HepG2 (cell line): ENCODE measurements around the gene RNF114. TPM values are rescaled to one million over a fixed set of nuclear protein-coding genes. Genes with fewer than 3 reads are reported as not detected.

Source experiments
- BCL6 ChIP-seq: IDR thresholded peaks from 2 replicates; pipeline ENCODE4 v1.6.1; 2016; ENCODE audit warnings: missing genetic modification reagents, missing compliant biosample characterization
- DNMT1 ChIP-seq: sonication (generic); formaldehyde crosslinking; IDR thresholded peaks from 2 replicates; pipeline ENCODE4 v1.5.1; 2020; ENCODE audit warnings: mild to moderate bottlenecking, missing genetic modification reagents
- HOXA5 ChIP-seq: sonication (generic); formaldehyde crosslinking; IDR thresholded peaks from 2 replicates; pipeline ENCODE4 v1.4.0; 2020; ENCODE audit warnings: missing genetic modification reagents
- MEF2D ChIP-seq: sonication (generic); formaldehyde crosslinking; IDR thresholded peaks from 2 replicates; pipeline ENCODE4 v1.5.1; 2020; ENCODE audit warnings: mild to moderate bottlenecking, missing genetic modification reagents
- MYNN ChIP-seq: sonication (generic); formaldehyde crosslinking; IDR thresholded peaks from 2 replicates; pipeline ENCODE4 v1.4.0; 2020; ENCODE audit warnings: mild to moderate bottlenecking, low read depth, missing genetic modification reagents
- NCOR1 ChIP-seq: fragments of 200-600 bp; sonication (generic); IDR thresholded peaks from 2 replicates; pipeline ENCODE4 v1.7.0; 2017; ENCODE audit warnings: antibody characterized with exemption, low read length, borderline replicate concordance
- RARG ChIP-seq: sonication (generic); formaldehyde crosslinking; IDR thresholded peaks from 2 replicates; pipeline ENCODE4 v1.4.0; 2020; ENCODE audit warnings: low read depth, mild to moderate bottlenecking, missing genetic modification reagents
- TBX2 ChIP-seq: sonication (generic); formaldehyde crosslinking; IDR thresholded peaks from 2 replicates; pipeline ENCODE4 v1.5.0; 2020; ENCODE audit warnings: missing genetic modification reagents, mild to moderate bottlenecking, borderline replicate concordance
- ZNF296 ChIP-seq: sonication (generic); formaldehyde crosslinking; conservative IDR thresholded peaks from 2 replicates; pipeline ENCODE4 v1.5.0; 2020; ENCODE audit warnings: mild to moderate bottlenecking, missing genetic modification reagents
- ZNF343 ChIP-seq: sonication (generic); formaldehyde crosslinking; IDR thresholded peaks from 2 replicates; pipeline ENCODE4 v1.4.0; 2020; ENCODE audit warnings: mild to moderate bottlenecking, missing genetic modification reagents
- ZNF558 ChIP-seq: sonication (generic); formaldehyde crosslinking; IDR thresholded peaks from 2 replicates; pipeline ENCODE4 v1.9.0; 2022; ENCODE audit warnings: mild to moderate bottlenecking, missing genetic modification reagents, borderline replicate concordance
- ZSCAN30 ChIP-seq: sonication (generic); formaldehyde crosslinking; IDR thresholded peaks from 2 replicates; pipeline ENCODE4 v1.5.0; 2020; ENCODE audit warnings: mild to moderate bottlenecking, missing genetic modification reagents
- polyA plus RNA-seq, 8 experiments: library from polyadenylated mRNA; depleted of rRNA in 3 of 8; stranded (reverse) in 7 of 8; unstranded in 1 of 8; fragments of >200 nt; fragmentation: Illumina TruSeq in 4 of 8; extraction: Trizol in 4 of 8; gene quantifications; 2 replicates each; pipeline versions ENCODE4 v1.2.1 to v1.2.3, GENCODE V29; 2011 to 2016; ENCODE audit warnings: low read depth in 4 of 8, missing spikeins in 1 of 8, mixed read lengths in 1 of 8; ENCODE audit not compliant: insufficient read depth in 1 of 8
- total RNA-seq, 5 experiments: library from RNA; depleted of rRNA; stranded (reverse); fragments of >200 nt; fragmentation: Illumina TruSeq; extraction: Trizol; gene quantifications; 2 replicates each; pipeline ENCODE4 v1.2.3, GENCODE V29; 2016; ENCODE audit warnings: low read depth in 1 of 5
- TF ChIP-seq, protein P1 (sequence below): sonication (generic); formaldehyde crosslinking; IDR thresholded peaks from 2 replicates; pipeline ENCODE4 v1.9.0; 2021; ENCODE audit warnings: missing genetic modification reagents, mild to moderate bottlenecking, borderline replicate concordance
- TF ChIP-seq, protein P2 (sequence below): sonication (generic); formaldehyde crosslinking; IDR thresholded peaks from 2 replicates; pipeline ENCODE4 v1.5.1; 2020; ENCODE audit warnings: missing genetic modification reagents, mild to moderate bottlenecking, borderline replicate concordance
- TF ChIP-seq, protein P3 (sequence below), 2 experiments: sonication (generic) in 1 of 2; formaldehyde crosslinking in 1 of 2; IDR thresholded peaks; 2 replicates each; pipeline versions ENCODE4 v1.5.1 to v1.6.1; 2011 to 2020; ENCODE audit warnings: borderline replicate concordance in 1 of 2, low read depth in 1 of 2, low read length in 1 of 2, mild to moderate bottlenecking in 1 of 2, missing genetic modification reagents in 1 of 2, moderate library complexity in 1 of 2
- TF ChIP-seq, protein P4 (sequence below): sonication (generic); formaldehyde crosslinking; IDR thresholded peaks from 2 replicates; pipeline ENCODE4 v1.4.0; 2020; ENCODE audit warnings: missing genetic modification reagents
- TF ChIP-seq, protein P5 (sequence below): sonication (generic); formaldehyde crosslinking; IDR thresholded peaks from 2 replicates; pipeline ENCODE4 v1.5.0; 2020; ENCODE audit warnings: mild to moderate bottlenecking, missing genetic modification reagents, borderline replicate concordance

The RNF114 gene
- total and polyA plus RNA-seq, 2 of the 13 experiments (the other 11 are each of a cell fraction or from before 2014, with no cell fraction given) = 119 to 126 TPM

- TF ChIP-seq ZNF343 (CRISPR knock-in tag) (no peak), NCOR1 (no peak), MYNN (0 out of 2 replicates have a peak, but pooled peaks have one; percentile 28), HOXA5 (CRISPR knock-in tag) (peak; percentile 13; the same call in 1 of the 2 replicates), MEF2D (CRISPR knock-in tag) (0 out of 2 replicates have a peak, but pooled peaks have one; percentile 27), RARG (CRISPR knock-in tag) (no peak), TBX2 (CRISPR knock-in tag) (no peak), DNMT1 (no peak), BCL6 (CRISPR knock-in tag) (no peak), ZNF558 (CRISPR knock-in tag) (no peak), ZSCAN30 (CRISPR knock-in tag) (no peak), ZNF296 (CRISPR knock-in tag) (no peak)
- TF ChIP-seq, protein P1, sequence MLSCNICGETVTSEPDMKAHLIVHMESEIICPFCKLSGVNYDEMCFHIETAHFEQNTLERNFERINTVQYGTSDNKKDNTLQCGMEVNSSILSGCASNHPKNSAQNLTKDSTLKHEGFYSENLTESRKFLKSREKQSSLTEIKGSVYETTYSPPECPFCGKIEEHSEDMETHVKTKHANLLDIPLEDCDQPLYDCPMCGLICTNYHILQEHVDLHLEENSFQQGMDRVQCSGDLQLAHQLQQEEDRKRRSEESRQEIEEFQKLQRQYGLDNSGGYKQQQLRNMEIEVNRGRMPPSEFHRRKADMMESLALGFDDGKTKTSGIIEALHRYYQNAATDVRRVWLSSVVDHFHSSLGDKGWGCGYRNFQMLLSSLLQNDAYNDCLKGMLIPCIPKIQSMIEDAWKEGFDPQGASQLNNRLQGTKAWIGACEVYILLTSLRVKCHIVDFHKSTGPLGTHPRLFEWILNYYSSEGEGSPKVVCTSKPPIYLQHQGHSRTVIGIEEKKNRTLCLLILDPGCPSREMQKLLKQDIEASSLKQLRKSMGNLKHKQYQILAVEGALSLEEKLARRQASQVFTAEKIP (CRISPR knock-in tag) = no peak
- TF ChIP-seq, protein P2, sequence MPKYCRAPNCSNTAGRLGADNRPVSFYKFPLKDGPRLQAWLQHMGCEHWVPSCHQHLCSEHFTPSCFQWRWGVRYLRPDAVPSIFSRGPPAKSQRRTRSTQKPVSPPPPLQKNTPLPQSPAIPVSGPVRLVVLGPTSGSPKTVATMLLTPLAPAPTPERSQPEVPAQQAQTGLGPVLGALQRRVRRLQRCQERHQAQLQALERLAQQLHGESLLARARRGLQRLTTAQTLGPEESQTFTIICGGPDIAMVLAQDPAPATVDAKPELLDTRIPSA = 0 out of 2 replicates have a peak, but pooled peaks have one; percentile 42
- TF ChIP-seq, protein P3, sequence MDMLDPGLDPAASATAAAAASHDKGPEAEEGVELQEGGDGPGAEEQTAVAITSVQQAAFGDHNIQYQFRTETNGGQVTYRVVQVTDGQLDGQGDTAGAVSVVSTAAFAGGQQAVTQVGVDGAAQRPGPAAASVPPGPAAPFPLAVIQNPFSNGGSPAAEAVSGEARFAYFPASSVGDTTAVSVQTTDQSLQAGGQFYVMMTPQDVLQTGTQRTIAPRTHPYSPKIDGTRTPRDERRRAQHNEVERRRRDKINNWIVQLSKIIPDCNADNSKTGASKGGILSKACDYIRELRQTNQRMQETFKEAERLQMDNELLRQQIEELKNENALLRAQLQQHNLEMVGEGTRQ (IDR thresholded peaks at IDR 0.05; ENCODE audit: low read depth, low read length) = no peak
- TF ChIP-seq, protein P3 (CRISPR knock-in tag; IDR thresholded peaks at IDR 0.05; ENCODE audit: borderline replicate concordance) = no peak
- TF ChIP-seq, protein P4, sequence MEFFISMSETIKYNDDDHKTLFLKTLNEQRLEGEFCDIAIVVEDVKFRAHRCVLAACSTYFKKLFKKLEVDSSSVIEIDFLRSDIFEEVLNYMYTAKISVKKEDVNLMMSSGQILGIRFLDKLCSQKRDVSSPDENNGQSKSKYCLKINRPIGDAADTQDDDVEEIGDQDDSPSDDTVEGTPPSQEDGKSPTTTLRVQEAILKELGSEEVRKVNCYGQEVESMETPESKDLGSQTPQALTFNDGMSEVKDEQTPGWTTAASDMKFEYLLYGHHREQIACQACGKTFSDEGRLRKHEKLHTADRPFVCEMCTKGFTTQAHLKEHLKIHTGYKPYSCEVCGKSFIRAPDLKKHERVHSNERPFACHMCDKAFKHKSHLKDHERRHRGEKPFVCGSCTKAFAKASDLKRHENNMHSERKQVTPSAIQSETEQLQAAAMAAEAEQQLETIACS (CRISPR knock-in tag) = no peak
- TF ChIP-seq, protein P5, sequence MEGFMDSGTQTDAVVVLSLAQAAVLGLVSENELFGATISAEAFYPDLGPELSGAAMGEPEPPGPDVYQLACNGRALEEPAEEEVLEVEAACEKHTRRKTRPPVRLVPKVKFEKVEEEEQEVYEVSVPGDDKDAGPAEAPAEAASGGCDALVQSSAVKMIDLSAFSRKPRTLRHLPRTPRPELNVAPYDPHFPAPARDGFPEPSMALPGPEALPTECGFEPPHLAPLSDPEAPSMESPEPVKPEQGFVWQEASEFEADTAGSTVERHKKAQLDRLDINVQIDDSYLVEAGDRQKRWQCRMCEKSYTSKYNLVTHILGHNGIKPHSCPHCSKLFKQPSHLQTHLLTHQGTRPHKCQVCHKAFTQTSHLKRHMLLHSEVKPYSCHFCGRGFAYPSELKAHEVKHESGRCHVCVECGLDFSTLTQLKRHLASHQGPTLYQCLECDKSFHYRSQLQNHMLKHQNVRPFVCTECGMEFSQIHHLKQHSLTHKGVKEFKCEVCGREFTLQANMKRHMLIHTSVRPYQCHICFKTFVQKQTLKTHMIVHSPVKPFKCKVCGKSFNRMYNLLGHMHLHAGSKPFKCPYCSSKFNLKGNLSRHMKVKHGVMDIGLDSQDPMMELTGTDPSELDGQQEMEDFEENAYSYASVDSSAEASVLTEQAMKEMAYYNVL (CRISPR knock-in tag) = no peak
Observed at GRCh38 chr20:49914310-49915117, 21.7 kb upstream of the RNF114 start (continued).
